ENCODE measurements around the gene NRSN2. TPM values are rescaled to one million over a fixed set of nuclear protein-coding genes. Genes with fewer than 3 reads are reported as not detected.
A peak's percentile ranks its signal among the peaks of the same experiment; 100 is the strongest.

The NRSN2 gene
- polyA plus RNA-seq, 1 of the 3 experiments (the other 2 are of a cell fraction) = 146 TPM

DNA sequence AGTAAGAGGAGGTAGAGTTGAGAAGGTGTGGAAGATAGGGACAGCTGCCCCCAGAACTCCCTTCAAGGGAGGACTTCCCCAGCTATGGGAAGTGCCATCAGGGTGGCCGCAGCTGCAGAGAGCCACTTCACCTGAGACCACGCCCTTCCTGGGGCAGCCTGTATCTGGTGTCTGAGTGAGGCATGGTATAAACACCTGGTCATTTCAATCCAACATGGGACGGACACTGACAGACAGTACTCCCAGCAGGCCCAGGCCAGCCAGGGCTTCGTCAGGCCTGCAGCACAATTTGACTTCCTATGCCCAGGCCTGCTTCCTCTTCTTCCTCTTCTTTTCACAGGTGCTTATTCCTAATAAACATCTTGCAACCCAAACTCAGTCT is 17.1 kb upstream of the NRSN2 start:
- H4K20me1 ChIP-seq (ENCODE audit: insufficient read depth) = peaks cover 46% of the 10 kb centered on the region
- H3K27me3 ChIP-seq (ENCODE audit: insufficient read depth) = no peaks in the 10 kb centered on the region
- peaks cover 7 to 18% of the 10 kb centered on the region in 2 experiments for H3K36me3 ChIP-seq (replicated peaks in 1 of 2; ENCODE audit: control insufficient read depth in 1 of 2, insufficient read depth in 2 of 2, low read length in 1 of 2)
- CTCF ChIA-PET = interaction anchor here (0.9 to 5.9 kb wide), 21 partner anchors 8 to 122 kb away, joined by 3 to 65 read pairs (median 5); partner anchors contain the start of gene NRSN2
- DNase-seq = no peak
- H3K79me2 ChIP-seq (ENCODE audit: insufficient read depth) = peaks cover 37% of the 10 kb centered on the region
- H3K4me2 ChIP-seq = peak overlapping the region; percentile 99
- peak overlapping the region; percentile 11 to 55; a peak in 2 of 4 replicates for H3K27ac ChIP-seq (ENCODE audit: low read depth in 2 of 2, low read length in 1 of 2)
- no peaks in the 10 kb centered on the region for H3K9me2 ChIP-seq
- peaks cover 22 to 31% of the 10 kb centered on the region in 2 experiments; a peak in 3 of 4 replicates for H3K4me1 ChIP-seq (ENCODE audit: control insufficient read depth in 1 of 2, insufficient read depth in 2 of 2, low read depth in 1 of 2, low read length in 1 of 2)
- no peaks in the 10 kb centered on the region for H3K9me3 ChIP-seq
- H3F3A ChIP-seq (replicated peaks; ENCODE audit: insufficient read depth) = peaks cover 24% of the 10 kb centered on the region
- POLR2A ChIA-PET = interaction anchor here (1.3 to 4.7 kb wide), 2 partner anchors 17 to 32 kb away, joined by 6 to 39 read pairs; partner anchors contain the start of gene NRSN2
- H3K4me3 ChIP-seq (ENCODE audit: low read depth in 2 of 2, low read length in 1 of 2) = no peak overlapping the region
- no peak overlapping the region for H3K9ac ChIP-seq
- no peak overlapping the region for H2AFZ ChIP-seq (ENCODE audit: low read depth)
- TF ChIP-seq, protein P1, sequence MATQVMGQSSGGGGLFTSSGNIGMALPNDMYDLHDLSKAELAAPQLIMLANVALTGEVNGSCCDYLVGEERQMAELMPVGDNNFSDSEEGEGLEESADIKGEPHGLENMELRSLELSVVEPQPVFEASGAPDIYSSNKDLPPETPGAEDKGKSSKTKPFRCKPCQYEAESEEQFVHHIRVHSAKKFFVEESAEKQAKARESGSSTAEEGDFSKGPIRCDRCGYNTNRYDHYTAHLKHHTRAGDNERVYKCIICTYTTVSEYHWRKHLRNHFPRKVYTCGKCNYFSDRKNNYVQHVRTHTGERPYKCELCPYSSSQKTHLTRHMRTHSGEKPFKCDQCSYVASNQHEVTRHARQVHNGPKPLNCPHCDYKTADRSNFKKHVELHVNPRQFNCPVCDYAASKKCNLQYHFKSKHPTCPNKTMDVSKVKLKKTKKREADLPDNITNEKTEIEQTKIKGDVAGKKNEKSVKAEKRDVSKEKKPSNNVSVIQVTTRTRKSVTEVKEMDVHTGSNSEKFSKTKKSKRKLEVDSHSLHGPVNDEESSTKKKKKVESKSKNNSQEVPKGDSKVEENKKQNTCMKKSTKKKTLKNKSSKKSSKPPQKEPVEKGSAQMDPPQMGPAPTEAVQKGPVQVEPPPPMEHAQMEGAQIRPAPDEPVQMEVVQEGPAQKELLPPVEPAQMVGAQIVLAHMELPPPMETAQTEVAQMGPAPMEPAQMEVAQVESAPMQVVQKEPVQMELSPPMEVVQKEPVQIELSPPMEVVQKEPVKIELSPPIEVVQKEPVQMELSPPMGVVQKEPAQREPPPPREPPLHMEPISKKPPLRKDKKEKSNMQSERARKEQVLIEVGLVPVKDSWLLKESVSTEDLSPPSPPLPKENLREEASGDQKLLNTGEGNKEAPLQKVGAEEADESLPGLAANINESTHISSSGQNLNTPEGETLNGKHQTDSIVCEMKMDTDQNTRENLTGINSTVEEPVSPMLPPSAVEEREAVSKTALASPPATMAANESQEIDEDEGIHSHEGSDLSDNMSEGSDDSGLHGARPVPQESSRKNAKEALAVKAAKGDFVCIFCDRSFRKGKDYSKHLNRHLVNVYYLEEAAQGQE (IDR thresholded peaks at IDR 0.05; ENCODE audit: low read depth, low read length) = no peak
- TF ChIP-seq TAF1 (IDR thresholded peaks at IDR 0.05; ENCODE audit: borderline replicate concordance, low read depth, low read length) (no peak), EZH2phosphoT487 (IDR thresholded peaks at IDR 0.05; ENCODE audit: borderline replicate concordance, low read depth) (no peak), FOSL2 (IDR thresholded peaks at IDR 0.05; ENCODE audit: borderline replicate concordance, low read depth) (no peak), JUND (IDR thresholded peaks at IDR 0.05) (no peak), ELF1 (IDR thresholded peaks at IDR 0.05) (no peak), RCOR1 (IDR thresholded peaks at IDR 0.05; ENCODE audit: low read length) (no peak), RXRA (IDR thresholded peaks at IDR 0.05; ENCODE audit: borderline replicate concordance, low read depth) (no peak)
- TF ChIP-seq, protein P2, sequence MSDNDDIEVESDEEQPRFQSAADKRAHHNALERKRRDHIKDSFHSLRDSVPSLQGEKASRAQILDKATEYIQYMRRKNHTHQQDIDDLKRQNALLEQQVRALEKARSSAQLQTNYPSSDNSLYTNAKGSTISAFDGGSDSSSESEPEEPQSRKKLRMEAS (IDR thresholded peaks at IDR 0.05; ENCODE audit: low read depth) = no peak
- TF ChIP-seq, protein P3, sequence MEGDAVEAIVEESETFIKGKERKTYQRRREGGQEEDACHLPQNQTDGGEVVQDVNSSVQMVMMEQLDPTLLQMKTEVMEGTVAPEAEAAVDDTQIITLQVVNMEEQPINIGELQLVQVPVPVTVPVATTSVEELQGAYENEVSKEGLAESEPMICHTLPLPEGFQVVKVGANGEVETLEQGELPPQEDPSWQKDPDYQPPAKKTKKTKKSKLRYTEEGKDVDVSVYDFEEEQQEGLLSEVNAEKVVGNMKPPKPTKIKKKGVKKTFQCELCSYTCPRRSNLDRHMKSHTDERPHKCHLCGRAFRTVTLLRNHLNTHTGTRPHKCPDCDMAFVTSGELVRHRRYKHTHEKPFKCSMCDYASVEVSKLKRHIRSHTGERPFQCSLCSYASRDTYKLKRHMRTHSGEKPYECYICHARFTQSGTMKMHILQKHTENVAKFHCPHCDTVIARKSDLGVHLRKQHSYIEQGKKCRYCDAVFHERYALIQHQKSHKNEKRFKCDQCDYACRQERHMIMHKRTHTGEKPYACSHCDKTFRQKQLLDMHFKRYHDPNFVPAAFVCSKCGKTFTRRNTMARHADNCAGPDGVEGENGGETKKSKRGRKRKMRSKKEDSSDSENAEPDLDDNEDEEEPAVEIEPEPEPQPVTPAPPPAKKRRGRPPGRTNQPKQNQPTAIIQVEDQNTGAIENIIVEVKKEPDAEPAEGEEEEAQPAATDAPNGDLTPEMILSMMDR (IDR thresholded peaks at IDR 0.05) = no peak
- TF ChIP-seq, protein P4, sequence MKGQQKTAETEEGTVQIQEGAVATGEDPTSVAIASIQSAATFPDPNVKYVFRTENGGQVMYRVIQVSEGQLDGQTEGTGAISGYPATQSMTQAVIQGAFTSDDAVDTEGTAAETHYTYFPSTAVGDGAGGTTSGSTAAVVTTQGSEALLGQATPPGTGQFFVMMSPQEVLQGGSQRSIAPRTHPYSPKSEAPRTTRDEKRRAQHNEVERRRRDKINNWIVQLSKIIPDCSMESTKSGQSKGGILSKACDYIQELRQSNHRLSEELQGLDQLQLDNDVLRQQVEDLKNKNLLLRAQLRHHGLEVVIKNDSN (IDR thresholded peaks at IDR 0.05; ENCODE audit: borderline replicate concordance, low read depth) = no peak
- WGBS (ENCODE audit: low lambda C conversion rate) = 90% methylated on average over 4 of the region's 4 CpGs
